ENCODE measurements around the gene SPTBN1. TPM values are rescaled to one million over a fixed set of nuclear protein-coding genes. Genes with fewer than 3 reads are reported as not detected.

SPTBN1 gene
- total and polyA plus RNA-seq, 2 donors (not counting 3 experiments of a cell fraction or from before 2014, with no cell fraction given), result 63.3 to 320 TPM

DNA sequence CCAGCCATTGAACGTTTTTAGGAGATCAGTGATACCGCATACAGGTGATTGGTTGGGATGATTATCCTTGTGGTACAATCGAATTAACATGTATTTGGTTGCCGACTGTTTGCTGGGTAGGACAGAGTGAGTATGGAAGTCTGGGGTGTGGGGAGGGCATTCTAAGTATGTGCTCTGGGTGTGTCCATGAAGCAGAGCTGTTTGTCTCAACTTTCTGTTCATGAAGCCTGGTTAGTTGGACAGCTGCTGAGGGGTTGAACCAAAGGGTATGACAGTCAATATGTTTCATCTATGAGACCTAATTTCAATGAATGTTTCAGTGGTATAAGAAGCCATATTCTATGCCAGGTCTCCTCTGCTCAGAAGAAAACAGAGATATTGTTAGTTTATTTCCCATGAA lies 21.9 kb upstream of the SPTBN1 start:
- ChIA-PET CTCF (interaction anchor here (0.9 to 2.0 kb wide), 4 partner anchors 13 to 97 kb away, joined by 3 to 4 read pairs (median 3); no protein-coding TSS in a partner anchor), POLR2A (no interaction called here)
- H3K9ac ChIP-seq (replicated peaks; ENCODE audit: extremely low read depth, insufficient read depth, low read length), result no peak overlapping the region
- no peak overlapping the region for H3K4me3 ChIP-seq (replicated peaks in 1 of 3; ENCODE audit: insufficient read depth in 1 of 3, low read depth in 1 of 3, low read length in 3 of 3)
- BruUV-seq (replicated peaks), result no TSS peak
- dilution Hi-C loops (cut with MboI; ENCODE audit: extremely low pct_ligation_motif_present, low sequenced_read_pairs) (no loop called here), intact Hi-C loops (cut with micrococcal nuclease) (no loop called here)
- H4K20me1 ChIP-seq (replicated peaks; ENCODE audit: control insufficient read depth, extremely low read depth, insufficient read depth, low read length), result no peaks in the 10 kb centered on the region
- DNase-seq (ENCODE audit: low read depth, low spot score), result no peak
- no peaks in the 10 kb centered on the region for H3K9me1 ChIP-seq (replicated peaks; ENCODE audit: control insufficient read depth, extremely low read depth, insufficient read depth, low read length)
- H3K79me2 ChIP-seq (ENCODE audit: control insufficient read depth, insufficient read depth, low read length), result no peaks in the 10 kb centered on the region
- H3K27ac ChIP-seq (ENCODE audit: insufficient read depth, low read depth, low read length), result no peak overlapping the region
- H2AFZ ChIP-seq (ENCODE audit: low read depth, low read length), result no peak overlapping the region
- H3K36me3 ChIP-seq (ENCODE audit: control insufficient read depth in 2 of 2, extremely low read depth in 1 of 2, insufficient read depth in 2 of 2, low read length in 2 of 2), result no peaks in the 10 kb centered on the region
- H3K4me2 ChIP-seq (ENCODE audit: insufficient read depth, low read length), result no peak overlapping the region
- H3K9me3 ChIP-seq (replicated peaks; ENCODE audit: control insufficient read depth, insufficient read depth, low read length), result no peaks in the 10 kb centered on the region
- no peak for FAIRE-seq
- H3K4me1 ChIP-seq (ENCODE audit: control insufficient read depth, extremely low read depth, insufficient read depth, low read length), result peaks cover 20% of the 10 kb centered on the region
- no peaks in the 10 kb centered on the region for H3K27me3 ChIP-seq (ENCODE audit: control insufficient read depth in 2 of 2, insufficient read depth in 2 of 2, low read length in 2 of 2)
- TF ChIP-seq GATA2 (IDR thresholded peaks at IDR 0.05; ENCODE audit: insufficient read depth, insufficient read length, low read depth, low read length), result no peak
- no peak for TF ChIP-seq MYC (IDR thresholded peaks at IDR 0.05; ENCODE audit: low read depth, low read length)
- TF ChIP-seq FOS (IDR thresholded peaks at IDR 0.05; ENCODE audit: borderline replicate concordance, insufficient read depth, low read length), result no peak
- no peak for TF ChIP-seq MAX (IDR thresholded peaks at IDR 0.05; ENCODE audit: insufficient read depth, insufficient read length)
- TF ChIP-seq EZH2 (IDR thresholded peaks at IDR 0.05; ENCODE audit: borderline replicate concordance, low read depth, low read length, severe bottlenecking), result no peak
- TF ChIP-seq JUN (IDR thresholded peaks at IDR 0.05; ENCODE audit: borderline replicate concordance, insufficient read depth, insufficient read length, low read depth), result no peak
- TF ChIP-seq POLR2A (IDR thresholded peaks at IDR 0.05; ENCODE audit: low read depth, low read length), result no peak
- TF ChIP-seq POLR2AphosphoS5 (IDR thresholded peaks at IDR 0.05; ENCODE audit: insufficient read depth, low read depth, low read length), result no peak
- no peak for TF ChIP-seq CTCF (IDR thresholded peaks at IDR 0.05; ENCODE audit: extremely low read depth in 1 of 2, insufficient read depth in 1 of 2, low read depth in 1 of 2, low read length in 2 of 2)
